PC-9 (cell line): ENCODE results near the gene RAPGEF1. TPM values are rescaled to one million over a fixed set of nuclear protein-coding genes. Genes with fewer than 3 reads are reported as not detected.
A peak's percentile ranks its signal among the peaks of the same experiment; 100 is the strongest.

Experiments
- BruUV-seq: library from RNA; stranded (reverse); fragments of 400-500 nt; replicated peaks from 2 replicates; lab custom pipeline; 2021; lab: Mats Ljungman, UMichigan
- CTCF ChIA-PET: fragments of 300-600 bp; sonication (Branson Sonifier 250); formaldehyde crosslinking; loops from one replicate; lab custom pipeline; 2022; ENCODE audit warnings: antibody characterized with exemption; lab: Charles Lee
- POLR2A ChIA-PET: fragments of 300-600 bp; sonication (Branson Sonifier 250); formaldehyde crosslinking; loops from one replicate; lab custom pipeline; 2022; ENCODE audit warnings: antibody characterized with exemption; ENCODE audit not compliant: unreplicated experiment; lab: Charles Lee
- DNase-seq, 2 experiments: peaks; one replicate each; pipeline versions ENCODE4 v3.0.0 to v3.0.0-alpha.2; 2015 to 2022; ENCODE audit warnings: mixed read lengths in 1 of 2
- H2AFZ ChIP-seq: fragments of 200-600 bp; sonication (generic); 2 replicates; pipeline ENCODE4 v1.8.1; 2017; ENCODE audit warnings: antibody characterized with exemption
- H3F3A ChIP-seq: fragments of 200-600 bp; sonication (generic); 2 replicates; pipeline ENCODE4 v1.8.1; 2017; ENCODE audit warnings: antibody characterized with exemption, mild to moderate bottlenecking, low read depth; ENCODE audit not compliant: insufficient read depth
- H3K27ac ChIP-seq: fragments of 200-600 bp; sonication (generic); 2 replicates; pipeline ENCODE4 v1.6.1; 2016; ENCODE audit warnings: mixed run types
- H3K27me3 ChIP-seq: fragments of 200-600 bp; sonication (generic); 2 replicates; pipeline ENCODE4 v1.6.1; 2016; ENCODE audit warnings: low read depth, mixed run types; ENCODE audit not compliant: insufficient read depth
- H3K36me3 ChIP-seq: fragments of 200-600 bp; sonication (generic); 2 replicates; pipeline ENCODE4 v1.6.1; 2016; ENCODE audit warnings: low read depth, mixed run types
- H3K4me1 ChIP-seq: fragments of 200-600 bp; sonication (generic); replicated peaks from 2 replicates; pipeline ENCODE4 v1.6.1; 2016; ENCODE audit warnings: mixed run types; ENCODE audit not compliant: insufficient read depth
- H3K4me2 ChIP-seq: fragments of 200-600 bp; sonication (generic); 2 replicates; pipeline ENCODE4 v1.6.1; 2017; ENCODE audit warnings: mixed run types
- H3K4me3 ChIP-seq: fragments of 200-600 bp; sonication (generic); 2 replicates; pipeline ENCODE4 v1.6.1; 2016; ENCODE audit warnings: mixed run types
- H3K79me2 ChIP-seq: fragments of 200-600 bp; sonication (generic); 2 replicates; pipeline ENCODE4 v1.6.1; 2017; ENCODE audit warnings: low read depth, mixed run types
- H3K9me2 ChIP-seq: fragments of 200-600 bp; sonication (generic); 2 replicates; pipeline ENCODE4 v1.8.1; 2017; ENCODE audit warnings: mild to moderate bottlenecking; ENCODE audit not compliant: insufficient read depth
- H3K9me3 ChIP-seq: fragments of 200-600 bp; sonication (generic); 2 replicates; pipeline ENCODE4 v1.8.1; 2016; ENCODE audit warnings: low read depth; ENCODE audit not compliant: insufficient read depth
- H4K20me1 ChIP-seq: fragments of 200-600 bp; sonication (generic); 2 replicates; pipeline ENCODE4 v1.8.1; 2017; ENCODE audit not compliant: insufficient read depth
- CTCF ChIP-seq: fragments of 200-600 bp; sonication (generic); conservative IDR thresholded peaks from 2 replicates; pipeline ENCODE4 v1.6.1; 2017; ENCODE audit warnings: mixed run types, antibody characterized with exemption, mild to moderate bottlenecking, moderate library complexity
- EZH2 ChIP-seq: fragments of 200-600 bp; sonication (generic); IDR thresholded peaks from 2 replicates; pipeline ENCODE4 v1.8.0; 2017; ENCODE audit warnings: antibody characterized with exemption, low read depth
- intact Hi-C: fragments of 100-400 bp; cut with micrococcal nuclease; formaldehyde crosslinking; loops from one replicate; pipeline ENCODE4 v1.10.0; 2022; ENCODE audit not compliant: unreplicated experiment
- total RNA-seq: library from RNA; stranded (reverse); gene quantifications from 2 replicates; pipeline ENCODE4 v1.2.3, GENCODE V29; 2021

Gene RAPGEF1
- total RNA-seq, 1 experiment from 2014 or later: 66.5 TPM

GRCh38 chr9:131636593-131636992 is 103.3 kb downstream of the RAPGEF1 start:
- no peak overlapping the region for H3K4me2 ChIP-seq
- DNase-seq: no peak
- no peaks in the 10 kb centered on the region for H3K79me2 ChIP-seq
- H3K9me2 ChIP-seq: no peaks in the 10 kb centered on the region
- H3K9me3 ChIP-seq: no peaks in the 10 kb centered on the region
- no peak overlapping the region for H3K4me3 ChIP-seq
- TF ChIP-seq EZH2 (no peak), CTCF (no peak)
- peaks cover 24% of the 10 kb centered on the region for H3K4me1 ChIP-seq
- no peaks in the 10 kb centered on the region for H3K27me3 ChIP-seq
- H3K27ac ChIP-seq: 0 out of 2 replicates have a peak overlapping the region, but pooled peaks have one; percentile 2
- CTCF ChIA-PET: no interaction called here
- BruUV-seq: no TSS peak
- POLR2A ChIA-PET: interaction anchor here (0.6 to 0.7 kb wide), 4 partner anchors 107 to 1828 kb away, joined by 3 to 11 read pairs (median 4); no protein-coding TSS in a partner anchor
- no peak overlapping the region for H2AFZ ChIP-seq
- H4K20me1 ChIP-seq: no peaks in the 10 kb centered on the region
- no peaks in the 10 kb centered on the region for H3K36me3 ChIP-seq
- peaks cover 16% of the 10 kb centered on the region; the same call in 1 of the 2 replicates for H3F3A ChIP-seq
- intact Hi-C loops: loop anchor here (5.0 kb wide), 1 partner anchor 44 kb away; no protein-coding TSS in a partner anchor

GRCh38 chr9:131635892-131636291 is 104.0 kb downstream of the RAPGEF1 start:
- Histone ChIP-seq H3K36me3 (no peaks in the 10 kb centered on the region), H2AFZ (no peak overlapping the region), H3K4me3 (no peak overlapping the region), H3K4me2 (peak overlapping the region; percentile 34), H4K20me1 (no peaks in the 10 kb centered on the region), H3K9me2 (no peaks in the 10 kb centered on the region), H3K9me3 (no peaks in the 10 kb centered on the region), H3F3A (peaks cover 16% of the 10 kb centered on the region; the same call in 1 of the 2 replicates), H3K79me2 (no peaks in the 10 kb centered on the region), H3K27ac (0 out of 2 replicates have a peak overlapping the region, but pooled peaks have one; percentile 14), H3K27me3 (no peaks in the 10 kb centered on the region), H3K4me1 (peaks cover 24% of the 10 kb centered on the region)
- CTCF ChIA-PET: no interaction called here
- BruUV-seq: no TSS peak
- intact Hi-C loops: loop anchor here (2.0 to 5.0 kb wide), 3 partner anchors 23 to 44 kb away; no protein-coding TSS in a partner anchor
- POLR2A ChIA-PET: interaction anchor here (0.6 to 0.7 kb wide), 3 partner anchors 32 to 1828 kb away, joined by 3 to 6 read pairs (median 4); no protein-coding TSS in a partner anchor
- DNase-seq: no peak
- TF ChIP-seq EZH2 (no peak), CTCF (no peak)

- Histone ChIP-seq H3K27me3 (no peaks in the 10 kb centered on the region), H3K9me2 (no peaks in the 10 kb centered on the region), H3F3A (peaks cover 16% of the 10 kb centered on the region; the same call in 1 of the 2 replicates), H3K4me1 (peaks cover 24% of the 10 kb centered on the region), H3K4me3 (no peak overlapping the region), H2AFZ (no peak overlapping the region), H3K79me2 (no peaks in the 10 kb centered on the region), H3K9me3 (no peaks in the 10 kb centered on the region), H4K20me1 (no peaks in the 10 kb centered on the region), H3K27ac (peak overlapping the region; percentile 76), H3K4me2 (peak overlapping the region; percentile 70), H3K36me3 (no peaks in the 10 kb centered on the region)
- ChIA-PET POLR2A (interaction anchor here (0.6 kb wide), 2 partner anchors 132 to 304 kb away, joined by 3 to 6 read pairs; partner anchors contain the start of gene POMT1), CTCF (interaction anchor here (0.6 to 1.3 kb wide), 3 partner anchors 31 to 459 kb away, joined by 4 to 9 read pairs (median 5); no protein-coding TSS in a partner anchor)
- no TSS peak for BruUV-seq
- peak; percentile 89 to 94 for DNase-seq
- intact Hi-C loops: loop anchor here (2.0 to 5.0 kb wide), 3 partner anchors 24 to 44 kb away; no protein-coding TSS in a partner anchor
- TF ChIP-seq EZH2 (no peak), CTCF (no peak)
Observed at GRCh38 chr9:131635285-131635684, 104.6 kb downstream of the RAPGEF1 start.
